Measurements from ENCODE around the gene GPR151.

GPR151 gene

DNA sequence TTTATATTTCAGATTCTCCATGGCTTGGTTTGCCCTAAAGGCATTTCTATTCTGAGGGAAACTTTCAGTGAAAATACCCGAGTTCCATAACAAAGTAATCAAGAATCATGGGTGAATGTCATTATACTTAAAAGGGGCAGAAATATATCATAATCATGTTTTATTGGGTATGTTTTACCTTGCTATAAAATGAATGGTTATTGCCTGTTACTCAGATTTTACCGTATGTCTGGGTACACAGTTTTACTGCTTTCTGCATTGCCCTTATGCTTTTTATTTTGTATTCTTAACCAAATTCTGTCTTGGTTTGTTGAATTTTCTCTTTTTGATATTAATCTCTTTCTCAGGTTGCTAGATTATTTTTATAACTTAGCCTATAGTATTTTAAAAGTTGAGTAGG is 2.5 kb downstream of the GPR151 start:
- Histone ChIP-seq H3K27me3 (ENCODE audit: control insufficient read depth, insufficient read depth, low read length) (no peaks in the 10 kb centered on the region), H3K27ac (ENCODE audit: low read depth, low read length) (no peak overlapping the region), H3K4me3 (ENCODE audit: low read length) (no peak overlapping the region), H3K36me3 (ENCODE audit: control insufficient read depth, insufficient read depth, low read length) (no peaks in the 10 kb centered on the region), H3K4me1 (ENCODE audit: control insufficient read depth, insufficient read depth, low read length) (no peaks in the 10 kb centered on the region), H3K9ac (ENCODE audit: low read length) (no peak overlapping the region)

- Histone ChIP-seq H3K27me3 (ENCODE audit: control insufficient read depth, insufficient read depth, low read length) (no peaks in the 10 kb centered on the region), H3K27ac (ENCODE audit: low read depth, low read length) (no peak overlapping the region), H3K4me1 (ENCODE audit: control insufficient read depth, insufficient read depth, low read length) (no peaks in the 10 kb centered on the region), H3K9ac (ENCODE audit: low read length) (no peak overlapping the region), H3K36me3 (ENCODE audit: control insufficient read depth, insufficient read depth, low read length) (peaks cover 6% of the 10 kb centered on the region), H3K4me3 (ENCODE audit: low read length) (no peak overlapping the region)
Measured at GRCh38 chr5:146510559-146511125, 5.3 kb downstream of the GPR151 start.

GRCh38 chr5:146507428-146507827 is 8.6 kb downstream of the GPR151 start:
- Histone ChIP-seq H3K27me3 (ENCODE audit: control insufficient read depth, insufficient read depth, low read length) (no peaks in the 10 kb centered on the region), H3K4me1 (ENCODE audit: control insufficient read depth, insufficient read depth, low read length) (no peaks in the 10 kb centered on the region), H3K27ac (ENCODE audit: low read depth, low read length) (no peak overlapping the region), H3K4me3 (ENCODE audit: low read length) (no peak overlapping the region), H3K36me3 (ENCODE audit: control insufficient read depth, insufficient read depth, low read length) (peaks cover 14% of the 10 kb centered on the region), H3K9ac (ENCODE audit: low read length) (no peak overlapping the region)

DNA sequence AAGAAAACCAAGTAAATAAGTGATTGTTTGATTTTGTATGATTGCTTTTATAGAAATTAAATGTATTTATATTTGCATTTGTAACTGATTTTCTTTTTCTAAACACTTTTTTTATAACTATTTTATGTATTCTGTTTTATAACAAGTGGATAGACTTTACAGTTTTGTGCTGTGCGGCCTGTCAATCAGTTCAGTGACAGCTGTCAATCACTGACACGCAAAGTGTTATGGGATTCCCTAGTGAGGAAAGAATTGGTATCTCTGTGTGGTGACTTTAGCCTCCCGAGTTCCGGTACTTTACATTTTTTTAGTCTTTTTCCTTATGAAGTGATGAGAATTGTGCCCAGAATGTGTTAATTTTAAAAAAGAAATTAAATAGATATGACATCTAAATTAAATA is 16.3 kb downstream of the GPR151 start:
- Histone ChIP-seq H3K27ac (ENCODE audit: low read depth, low read length) (no peak overlapping the region), H3K36me3 (ENCODE audit: control insufficient read depth, insufficient read depth, low read length) (peaks cover 4% of the 10 kb centered on the region), H3K27me3 (ENCODE audit: control insufficient read depth, insufficient read depth, low read length) (no peaks in the 10 kb centered on the region), H3K4me3 (ENCODE audit: low read length) (no peak overlapping the region), H3K4me1 (ENCODE audit: control insufficient read depth, insufficient read depth, low read length) (no peaks in the 10 kb centered on the region), H3K9ac (ENCODE audit: low read length) (no peak overlapping the region)

GRCh38 chr5:146494656-146495055 is 21.3 kb downstream of the GPR151 start:
- no peak overlapping the region for H3K4me3 ChIP-seq (ENCODE audit: low read length)

GRCh38 chr5:146490089-146490843 is 25.7 kb downstream of the GPR151 start:
- no peaks in the 10 kb centered on the region for H3K36me3 ChIP-seq (ENCODE audit: control insufficient read depth, insufficient read depth, low read length)
- no peak overlapping the region for H3K4me3 ChIP-seq (ENCODE audit: low read length)
- no peak overlapping the region for H3K9ac ChIP-seq (ENCODE audit: low read length)
- H3K27ac ChIP-seq (ENCODE audit: low read depth, low read length), result no peak overlapping the region
- no peaks in the 10 kb centered on the region for H3K27me3 ChIP-seq (ENCODE audit: control insufficient read depth, insufficient read depth, low read length)
- H3K4me1 ChIP-seq (ENCODE audit: control insufficient read depth, insufficient read depth, low read length), result no peaks in the 10 kb centered on the region

More at GRCh38 chr5:146494656-146495055, 21.3 kb downstream of the GPR151 start:
- H3K27me3 ChIP-seq (ENCODE audit: control insufficient read depth, insufficient read depth, low read length), result no peaks in the 10 kb centered on the region
- no peaks in the 10 kb centered on the region for H3K36me3 ChIP-seq (ENCODE audit: control insufficient read depth, insufficient read depth, low read length)
- no peak overlapping the region for H3K27ac ChIP-seq (ENCODE audit: low read depth, low read length)
- no peak overlapping the region for H3K9ac ChIP-seq (ENCODE audit: low read length)
- no peaks in the 10 kb centered on the region for H3K4me1 ChIP-seq (ENCODE audit: control insufficient read depth, insufficient read depth, low read length)

DNA sequence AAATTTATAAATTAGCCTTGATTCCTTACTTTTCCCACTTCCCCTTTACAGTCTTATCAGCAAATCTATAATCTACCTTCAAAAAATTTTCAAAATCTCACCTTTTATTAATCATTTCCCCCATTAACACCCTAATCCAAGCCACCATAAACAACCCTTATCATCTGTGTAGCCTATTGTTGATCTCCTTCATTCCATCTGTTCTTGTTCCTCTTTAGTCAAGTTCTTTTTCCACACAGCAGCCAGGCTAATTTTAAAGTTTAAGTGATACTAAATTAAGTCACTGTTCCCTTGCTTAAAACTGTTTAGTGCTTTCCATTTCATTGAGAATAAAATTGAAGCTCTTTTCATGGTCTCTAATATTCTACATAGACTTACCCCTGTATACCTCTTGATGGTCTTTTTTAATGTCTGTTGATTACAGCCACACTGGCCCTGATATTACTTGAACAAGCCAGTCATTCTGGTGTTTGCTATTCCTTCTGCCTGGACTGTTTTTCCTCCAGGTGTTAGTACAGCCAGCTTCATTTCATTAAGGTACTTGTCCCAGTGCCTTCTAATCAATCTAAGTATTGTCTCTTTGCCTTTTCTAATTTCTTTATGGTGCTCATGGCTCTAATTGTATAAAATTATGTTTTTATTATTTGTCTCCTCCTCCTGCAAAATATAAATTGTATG is 31.1 kb downstream of the GPR151 start:
- peaks cover 9% of the 10 kb centered on the region for H3K36me3 ChIP-seq (ENCODE audit: control insufficient read depth, insufficient read depth, low read length)
- no peak overlapping the region for H3K4me3 ChIP-seq (ENCODE audit: low read length)
- no peak overlapping the region for H3K9ac ChIP-seq (ENCODE audit: low read length)
- H3K4me1 ChIP-seq (ENCODE audit: control insufficient read depth, insufficient read depth, low read length), result no peaks in the 10 kb centered on the region
- no peaks in the 10 kb centered on the region for H3K27me3 ChIP-seq (ENCODE audit: control insufficient read depth, insufficient read depth, low read length)
- no peak overlapping the region for H3K27ac ChIP-seq (ENCODE audit: low read depth, low read length)

- Histone ChIP-seq H3K9ac (ENCODE audit: low read length) (no peak overlapping the region), H3K4me1 (ENCODE audit: control insufficient read depth, insufficient read depth, low read length) (no peaks in the 10 kb centered on the region), H3K36me3 (ENCODE audit: control insufficient read depth, insufficient read depth, low read length) (peaks cover 9% of the 10 kb centered on the region), H3K4me3 (ENCODE audit: low read length) (no peak overlapping the region), H3K27ac (ENCODE audit: low read depth, low read length) (no peak overlapping the region), H3K27me3 (ENCODE audit: control insufficient read depth, insufficient read depth, low read length) (no peaks in the 10 kb centered on the region)
Measured at GRCh38 chr5:146482775-146483174, 33.2 kb downstream of the GPR151 start.

GRCh38 chr5:146475906-146476305 is 40.1 kb downstream of the GPR151 start:
- no peak overlapping the region for H3K9ac ChIP-seq (ENCODE audit: low read length)
- H3K27me3 ChIP-seq (ENCODE audit: control insufficient read depth, insufficient read depth, low read length), result no peaks in the 10 kb centered on the region
- no peak overlapping the region for H3K27ac ChIP-seq (ENCODE audit: low read depth, low read length)
- no peaks in the 10 kb centered on the region for H3K4me1 ChIP-seq (ENCODE audit: control insufficient read depth, insufficient read depth, low read length)
- no peak overlapping the region for H3K4me3 ChIP-seq (ENCODE audit: low read length)
- peaks cover 22% of the 10 kb centered on the region for H3K36me3 ChIP-seq (ENCODE audit: control insufficient read depth, insufficient read depth, low read length)

DNA sequence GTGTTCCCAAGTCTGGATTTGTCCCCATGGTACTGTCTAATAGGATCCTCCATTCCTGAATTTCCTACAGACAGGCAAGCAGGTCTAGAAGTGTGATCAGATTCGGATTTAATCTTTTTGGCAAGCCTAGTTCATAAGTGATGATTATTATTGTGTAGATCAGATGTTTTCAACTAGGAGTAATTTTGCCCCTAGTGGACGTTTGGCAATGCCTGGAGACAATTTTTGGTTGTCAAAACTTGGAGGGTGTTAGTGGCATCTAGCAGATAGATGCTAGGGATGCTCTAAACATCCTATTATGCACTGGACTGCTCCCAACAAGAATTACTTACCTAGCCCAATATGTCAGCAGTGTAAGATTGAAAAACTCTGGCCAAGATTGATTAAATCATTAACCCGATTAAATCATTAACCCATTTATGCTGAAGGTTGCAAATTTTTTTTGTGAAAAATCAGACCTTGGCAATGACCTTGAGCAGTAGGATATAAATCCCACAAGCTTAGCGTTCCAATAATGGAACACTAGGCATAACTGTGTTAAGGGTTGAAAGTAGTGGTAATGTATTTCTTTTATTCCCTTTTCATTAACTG is 40.7 kb downstream of the GPR151 start:
- no peaks in the 10 kb centered on the region for H3K4me1 ChIP-seq (ENCODE audit: control insufficient read depth, insufficient read depth, low read length)
- H3K27me3 ChIP-seq (ENCODE audit: control insufficient read depth, insufficient read depth, low read length), result no peaks in the 10 kb centered on the region
- no peak overlapping the region for H3K4me3 ChIP-seq (ENCODE audit: low read length)
- no peak overlapping the region for H3K27ac ChIP-seq (ENCODE audit: low read depth, low read length)
- H3K9ac ChIP-seq (ENCODE audit: low read length), result no peak overlapping the region
- peaks cover 21% of the 10 kb centered on the region for H3K36me3 ChIP-seq (ENCODE audit: control insufficient read depth, insufficient read depth, low read length)

DNA sequence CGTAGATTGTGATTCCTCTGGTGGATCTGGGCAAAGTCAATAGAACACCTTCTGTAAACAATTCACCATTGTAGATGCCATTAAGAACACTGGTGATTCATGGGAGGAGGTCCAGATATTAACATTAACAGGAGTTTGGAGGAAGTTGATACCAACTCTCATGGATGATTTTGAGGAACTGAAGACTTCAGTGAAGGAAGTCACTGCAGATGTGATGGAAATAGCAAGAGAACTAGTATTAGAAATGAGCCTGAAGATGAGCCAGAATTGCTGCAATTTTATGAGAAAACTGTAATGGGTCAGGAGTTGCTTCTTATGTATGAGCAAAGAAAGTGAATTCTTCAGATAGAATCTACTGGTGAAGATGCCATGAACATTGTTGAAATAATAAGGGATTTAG is 41.9 kb downstream of the GPR151 start:
- Histone ChIP-seq H3K27ac (ENCODE audit: low read depth, low read length) (no peak overlapping the region), H3K4me3 (ENCODE audit: low read length) (no peak overlapping the region), H3K9ac (ENCODE audit: low read length) (no peak overlapping the region), H3K27me3 (ENCODE audit: control insufficient read depth, insufficient read depth, low read length) (no peaks in the 10 kb centered on the region), H3K36me3 (ENCODE audit: control insufficient read depth, insufficient read depth, low read length) (peaks cover 25% of the 10 kb centered on the region), H3K4me1 (ENCODE audit: control insufficient read depth, insufficient read depth, low read length) (no peaks in the 10 kb centered on the region)

GRCh38 chr5:146467760-146468159 is 48.2 kb downstream of the GPR151 start:
- no peak overlapping the region for H3K9ac ChIP-seq (ENCODE audit: low read length)
- no peaks in the 10 kb centered on the region for H3K27me3 ChIP-seq (ENCODE audit: control insufficient read depth, insufficient read depth, low read length)
- H3K4me3 ChIP-seq (ENCODE audit: low read length), result no peak overlapping the region
- H3K36me3 ChIP-seq (ENCODE audit: control insufficient read depth, insufficient read depth, low read length), result peaks cover 24% of the 10 kb centered on the region
- H3K27ac ChIP-seq (ENCODE audit: low read depth, low read length), result no peak overlapping the region
- no peaks in the 10 kb centered on the region for H3K4me1 ChIP-seq (ENCODE audit: control insufficient read depth, insufficient read depth, low read length)
